Islet of Langerhans (tissue), 1 donor: ENCODE data around the gene RHBDL1.

ENCODE experiments used
- FAIRE-seq: peaks from one replicate; lab custom pipeline; 2011; peaks lifted over from hg19 to GRCh38; lab: Jason Lieb, UNC

RHBDL1 gene

GRCh38 chr16:721765-722540 is 46.5 kb downstream of the RHBDL1 start:
- no peak for FAIRE-seq

- FAIRE-seq, result no peak
Observed at GRCh38 chr16:722835-723633, 47.6 kb downstream of the RHBDL1 start.

- FAIRE-seq, result no peak
Observed at GRCh38 chr16:723695-724094, 48.2 kb downstream of the RHBDL1 start.

GRCh38 chr16:724188-725040 is 48.9 kb downstream of the RHBDL1 start:
- FAIRE-seq, result no peak

GRCh38 chr16:725041-725376 is 49.5 kb downstream of the RHBDL1 start:
- no peak for FAIRE-seq

GRCh38 chr16:725463-726187 is 50.2 kb downstream of the RHBDL1 start:
- no peak for FAIRE-seq

- no peak for FAIRE-seq
Observed at GRCh38 chr16:726188-726437, 50.6 kb downstream of the RHBDL1 start.

GRCh38 chr16:726438-727290 is 51.2 kb downstream of the RHBDL1 start, which contains the start of the genes CCDC78 and HAGHL:
CCDC78 (minus strand) TSS chr16:726443; CDS start chr16:726367, 76 bp downstream.
HAGHL (plus strand) TSS chr16:727106; CDS start chr16:727510, 404 bp downstream.
- FAIRE-seq, result no peak

GRCh38 chr16:727291-727977 is 52.0 kb downstream of the RHBDL1 start:
- FAIRE-seq, result no peak
